Subcutaneous adipose tissue (tissue), 4 donors: Measurements from ENCODE around the gene RPRD2. TPM values are rescaled to one million over a fixed set of nuclear protein-coding genes. Genes with fewer than 3 reads are reported as not detected.

Experiments
- total RNA-seq, 4 donors: library from RNA; depleted of rRNA; stranded (reverse); fragments of >200 nt; gene quantifications; one replicate each; pipeline ENCODE4 v1.1.0, GENCODE V29; 2016
- TF ChIP-seq, protein P1 (sequence below): fragments of 450-650 bp; IDR thresholded peaks from one replicate; pipeline ENCODE4 v1.5.1; 2016; ENCODE audit warnings: low read depth, mild to moderate bottlenecking, control low read depth, antibody characterized with exemption, moderate library complexity

RPRD2 gene
- total RNA-seq, 4 donors from 2014 or later = 17.2 to 24.9 (median 19.5) TPM

DNA sequence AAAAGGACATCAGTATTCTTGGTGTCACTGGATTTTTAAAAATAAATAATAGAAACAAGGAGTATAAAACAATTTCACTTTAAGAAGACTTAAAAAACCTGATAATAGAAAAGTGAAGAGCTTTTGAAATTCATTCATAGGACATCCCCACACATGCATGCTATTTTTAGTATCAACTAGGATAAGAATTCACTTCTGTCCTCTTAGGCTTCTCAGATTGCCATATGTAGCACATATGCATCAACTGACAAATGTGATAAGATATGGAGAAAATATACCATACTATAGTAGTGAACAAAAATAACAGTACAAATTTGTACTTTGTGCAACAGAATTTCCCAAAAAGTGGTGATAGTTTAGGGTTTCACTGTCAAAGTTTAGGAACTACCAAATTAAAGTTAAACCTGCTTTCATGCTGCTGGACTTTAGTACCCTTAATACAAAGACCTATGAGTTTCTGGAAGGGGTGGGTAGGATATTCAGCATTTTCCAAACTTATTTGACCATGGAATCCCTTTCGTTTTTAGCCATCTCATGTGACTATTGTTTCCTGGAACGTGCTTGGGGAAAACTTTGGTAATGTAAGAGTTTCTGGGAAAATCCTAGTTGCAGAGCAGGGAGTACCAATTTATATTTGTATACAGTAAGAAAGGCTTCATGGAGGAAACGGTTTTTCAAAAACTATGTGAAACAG is 19.8 kb downstream of the RPRD2 start:
- TF ChIP-seq, protein P1, sequence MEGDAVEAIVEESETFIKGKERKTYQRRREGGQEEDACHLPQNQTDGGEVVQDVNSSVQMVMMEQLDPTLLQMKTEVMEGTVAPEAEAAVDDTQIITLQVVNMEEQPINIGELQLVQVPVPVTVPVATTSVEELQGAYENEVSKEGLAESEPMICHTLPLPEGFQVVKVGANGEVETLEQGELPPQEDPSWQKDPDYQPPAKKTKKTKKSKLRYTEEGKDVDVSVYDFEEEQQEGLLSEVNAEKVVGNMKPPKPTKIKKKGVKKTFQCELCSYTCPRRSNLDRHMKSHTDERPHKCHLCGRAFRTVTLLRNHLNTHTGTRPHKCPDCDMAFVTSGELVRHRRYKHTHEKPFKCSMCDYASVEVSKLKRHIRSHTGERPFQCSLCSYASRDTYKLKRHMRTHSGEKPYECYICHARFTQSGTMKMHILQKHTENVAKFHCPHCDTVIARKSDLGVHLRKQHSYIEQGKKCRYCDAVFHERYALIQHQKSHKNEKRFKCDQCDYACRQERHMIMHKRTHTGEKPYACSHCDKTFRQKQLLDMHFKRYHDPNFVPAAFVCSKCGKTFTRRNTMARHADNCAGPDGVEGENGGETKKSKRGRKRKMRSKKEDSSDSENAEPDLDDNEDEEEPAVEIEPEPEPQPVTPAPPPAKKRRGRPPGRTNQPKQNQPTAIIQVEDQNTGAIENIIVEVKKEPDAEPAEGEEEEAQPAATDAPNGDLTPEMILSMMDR = no peak

DNA sequence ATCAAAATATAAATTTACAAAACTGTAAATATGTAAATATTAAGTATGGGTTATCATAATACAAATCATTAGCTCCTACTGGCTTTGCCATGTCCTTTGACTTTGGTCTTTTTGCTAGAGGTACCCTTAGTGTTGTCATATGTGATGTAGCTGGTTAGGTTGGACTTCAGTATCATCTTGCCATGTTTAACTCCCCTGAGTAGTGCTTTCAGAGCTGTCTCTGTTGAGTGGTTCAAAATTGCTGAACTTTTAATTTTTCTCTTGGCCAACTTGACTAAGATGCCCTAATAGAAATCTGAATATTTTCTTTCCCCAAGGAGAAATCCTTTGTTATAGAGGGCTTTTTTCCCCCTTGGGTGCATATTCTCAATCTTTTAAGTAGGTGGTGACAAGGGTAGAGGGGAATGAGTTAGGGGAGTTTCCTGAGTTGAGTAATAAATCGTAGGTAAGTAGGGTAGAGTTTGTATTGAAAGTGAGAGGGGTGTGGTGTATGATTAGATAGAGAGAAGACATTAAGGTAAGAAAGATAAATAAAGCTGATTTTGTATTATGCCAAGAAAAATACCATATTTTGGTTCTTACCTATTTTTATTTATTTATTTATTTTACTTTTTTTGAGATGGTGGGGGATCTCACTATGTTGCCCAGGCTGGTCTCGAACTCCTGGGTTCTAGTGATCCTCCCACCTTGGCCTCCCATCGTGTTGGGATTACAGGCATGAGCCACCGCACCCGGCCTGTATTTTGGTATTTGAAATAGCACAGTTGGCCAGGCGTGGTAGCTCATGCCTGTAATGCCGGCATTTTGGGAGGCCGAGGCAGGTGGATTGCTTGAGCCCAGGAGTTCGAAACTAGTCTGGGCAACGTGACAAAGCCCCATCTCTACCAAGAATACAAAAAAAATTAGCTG is 21.8 kb downstream of the RPRD2 start:
- TF ChIP-seq, protein P1 = no peak

DNA sequence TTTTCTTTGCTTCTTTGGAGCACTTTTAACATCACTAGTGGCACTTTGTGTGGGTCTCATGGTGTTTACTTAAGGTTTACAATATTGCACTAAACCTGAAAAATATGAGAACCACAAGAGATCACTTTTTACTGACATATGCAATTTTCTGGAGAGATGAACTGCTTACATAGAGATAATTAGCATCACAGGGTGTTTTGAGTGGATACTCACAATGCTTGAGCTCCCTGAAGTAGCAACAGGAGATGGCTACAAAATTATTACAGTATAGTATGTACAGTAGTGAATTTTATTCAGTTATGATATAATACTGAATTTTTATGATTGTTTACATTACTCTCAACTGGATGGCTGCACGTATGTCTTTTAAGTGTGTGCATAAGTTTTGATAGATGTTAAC is 22.6 kb downstream of the RPRD2 start:
- TF ChIP-seq, protein P1 = no peak

DNA sequence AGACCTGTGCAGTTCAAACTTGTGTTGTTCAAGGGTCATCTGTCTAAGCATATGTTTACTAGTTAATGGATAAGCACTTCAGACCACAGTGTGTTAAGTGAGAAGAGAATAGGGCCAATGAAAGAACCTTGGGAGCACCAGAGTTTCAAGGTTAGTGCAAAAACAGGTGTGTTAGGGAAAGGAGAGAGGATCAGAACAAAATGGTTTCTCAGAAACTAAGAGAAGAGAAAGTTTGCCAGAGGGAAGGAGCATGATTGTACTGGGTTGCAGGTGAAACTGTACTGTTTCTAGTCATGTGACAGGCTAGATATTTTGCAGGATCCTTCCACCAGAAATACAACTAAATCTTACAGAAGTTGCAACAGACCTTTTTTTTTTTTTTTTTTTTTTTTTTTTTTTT is 23.3 kb downstream of the RPRD2 start:
- TF ChIP-seq, protein P1 = no peak

DNA sequence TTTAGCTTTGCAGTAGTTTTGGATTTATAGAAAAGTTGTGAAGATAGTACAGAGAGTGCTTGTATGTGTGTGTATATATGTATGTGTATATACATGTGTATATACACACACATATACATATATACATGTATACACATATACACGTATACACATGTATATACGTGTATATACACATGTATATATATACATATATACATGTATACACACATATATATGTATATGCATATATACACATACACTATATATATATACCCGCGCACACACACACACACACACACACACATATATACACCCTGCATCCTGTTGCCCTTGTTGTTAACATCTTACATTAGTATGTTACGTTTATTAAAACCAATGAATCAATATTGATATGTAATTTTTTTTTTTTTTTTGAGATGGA is 24.3 kb downstream of the RPRD2 start:
- TF ChIP-seq, protein P1 = no peak

DNA sequence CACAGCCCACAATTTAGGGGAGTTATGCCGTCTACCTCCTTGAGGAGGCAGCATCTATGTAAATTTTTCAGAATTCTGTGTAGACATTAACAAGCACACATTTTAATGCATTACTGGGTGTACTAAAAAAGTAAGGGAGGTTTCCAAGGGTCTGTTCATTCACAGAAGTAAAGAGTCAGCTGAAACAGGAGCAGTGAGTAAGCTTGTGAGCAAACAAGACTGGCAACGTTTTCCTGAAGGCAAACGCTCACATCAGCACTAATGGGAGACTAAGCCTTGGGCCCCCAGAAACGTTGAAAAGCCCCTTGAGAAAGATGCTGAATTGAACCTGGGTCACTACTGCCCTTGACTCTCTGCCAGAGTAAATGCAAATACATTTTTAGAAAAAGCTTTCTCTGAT is 25.7 kb downstream of the RPRD2 start:
- TF ChIP-seq, protein P1 = no peak

DNA sequence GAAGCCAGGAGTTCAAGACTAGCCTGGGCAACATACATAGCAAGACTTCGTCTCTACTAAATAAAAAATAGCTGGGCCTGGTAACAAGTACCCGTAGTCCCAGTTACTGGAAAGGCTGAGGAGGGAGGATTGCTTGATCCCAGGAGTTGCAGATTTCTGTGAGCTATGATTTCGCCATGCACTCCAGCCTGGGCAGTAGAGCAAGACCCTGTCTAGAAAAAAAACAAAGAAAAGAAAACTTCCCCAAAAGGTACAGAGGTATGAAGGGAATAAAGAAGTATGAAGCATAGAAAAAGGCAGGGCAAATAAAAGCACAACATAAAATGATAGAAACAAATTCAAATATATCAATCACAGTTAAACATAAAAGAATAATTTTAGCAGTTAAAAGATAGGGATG is 28.7 kb downstream of the RPRD2 start:
- TF ChIP-seq, protein P1 = no peak
